HL-60/S4 treated with retinoic acid at 250 ng/mL for 4 days and 3 days (cell line): ENCODE data around the gene CORO7.
"Not testable (repeated sequence)": the region's sequence is repeated elsewhere in the genome, so short reads cannot be mapped to it uniquely, and the experiment has no call there.

Experiments
- in situ Hi-C: fragments of 300-500 bp; cut with MboI; formaldehyde crosslinking; loops from 2 replicates; pipeline ENCODE4 v1.7.0; 2022; ENCODE audit warnings: low sequenced_read_pairs

CORO7 gene

DNA sequence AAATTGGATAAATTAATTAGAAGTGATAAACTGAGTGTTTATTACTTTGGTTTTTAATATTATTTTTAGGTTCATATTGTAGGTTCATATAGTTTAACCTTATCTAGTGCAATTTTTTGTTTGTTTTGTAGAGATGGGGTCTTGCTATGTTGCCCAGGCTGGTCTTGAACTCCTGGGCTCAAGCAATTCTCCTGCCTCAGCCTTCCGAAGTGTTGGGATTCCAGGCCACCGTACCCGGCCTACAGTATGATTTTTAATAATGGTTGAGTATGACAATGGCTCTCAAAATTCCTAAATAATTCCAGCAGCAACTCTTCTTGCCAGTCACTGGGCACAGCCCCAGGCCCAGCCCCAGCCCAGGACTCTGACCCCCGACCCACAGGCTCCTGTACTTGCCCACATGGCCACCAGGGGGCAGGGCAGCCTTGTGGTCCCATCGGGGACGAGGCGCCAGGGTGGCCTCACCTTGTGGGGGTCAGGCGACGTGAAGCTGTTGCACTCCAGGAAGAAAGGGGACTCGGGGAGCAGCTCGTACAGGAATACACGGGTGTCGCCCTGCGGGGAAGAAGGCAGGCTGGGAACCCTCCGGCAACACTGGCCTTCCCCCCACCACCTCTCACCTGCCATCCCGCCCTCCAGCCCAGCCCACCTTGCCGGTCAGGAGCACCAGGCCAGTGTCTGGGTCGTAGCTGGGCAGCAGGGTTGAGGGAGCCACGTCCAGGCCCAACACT, 57.4 kb downstream of the CORO7 start:
- in situ Hi-C loops: no loop called here

DNA sequence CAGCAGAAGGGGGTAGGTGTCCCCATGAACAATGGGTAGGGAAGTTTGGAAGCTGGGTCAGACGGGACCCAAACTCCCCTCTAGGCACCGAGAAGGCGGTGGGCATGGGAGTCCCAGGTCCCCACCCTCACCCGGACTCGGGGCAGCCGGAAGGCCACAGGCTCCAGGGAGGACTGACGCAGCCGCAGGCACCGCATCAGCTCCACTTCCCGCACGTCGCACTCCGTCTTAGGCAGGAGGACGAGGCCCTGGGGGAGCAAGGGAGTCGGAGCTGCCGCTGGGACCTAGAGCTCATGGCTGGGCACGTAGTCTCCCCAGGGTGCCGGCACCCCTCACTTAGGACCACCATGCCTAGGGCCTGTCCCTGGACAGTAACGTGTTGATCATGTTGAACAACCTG, 58.2 kb downstream of the CORO7 start:
- in situ Hi-C loops: no loop called here

DNA sequence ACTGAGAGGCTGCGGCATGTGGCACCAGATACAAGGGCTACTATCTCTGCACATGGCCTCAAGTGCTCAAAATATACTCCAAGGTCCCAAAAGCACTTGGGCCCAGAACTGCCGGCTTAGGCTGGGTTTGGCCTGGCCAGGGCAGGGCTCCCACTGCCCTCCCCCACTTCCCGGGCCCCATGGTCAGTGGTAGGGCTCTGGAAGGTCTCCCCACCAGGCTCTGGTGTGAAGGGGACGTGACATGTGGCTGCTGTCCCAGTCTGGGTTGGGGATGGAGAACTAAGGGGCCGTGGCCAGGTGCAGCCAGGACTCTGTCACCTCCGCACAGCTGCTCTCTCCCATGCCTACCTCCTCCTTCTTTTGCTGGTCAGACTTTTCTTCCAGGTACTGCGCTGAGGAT, 59.6 kb downstream of the CORO7 start:
- in situ Hi-C loops: no loop called here

GRCh38 chr16:4354512-4355409, 61.6 kb downstream of the CORO7 start:
- in situ Hi-C loops: no loop called here

- in situ Hi-C loops: no loop called here
Measured at GRCh38 chr16:4353675-4354074, 62.7 kb downstream of the CORO7 start.

DNA sequence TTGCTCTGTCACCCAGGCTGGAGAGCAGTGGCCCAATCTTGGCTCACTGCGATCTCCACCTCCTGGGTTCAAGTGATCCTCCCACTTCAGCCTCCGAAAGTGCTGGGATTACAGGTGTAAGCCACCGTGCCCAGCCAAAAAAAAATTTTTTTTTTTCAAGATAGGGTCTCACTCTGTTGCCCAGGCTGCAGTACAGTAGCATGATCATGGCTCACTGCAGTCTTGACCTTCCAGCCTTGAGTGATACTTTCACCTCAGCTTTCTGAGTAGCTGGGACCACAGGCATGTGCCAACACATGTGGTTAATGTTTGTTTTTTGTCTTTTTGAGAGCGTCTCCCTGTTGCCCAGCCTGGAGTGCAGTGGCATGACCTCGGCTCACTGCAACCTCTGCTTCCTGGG, 63.6 kb downstream of the CORO7 start:
- in situ Hi-C loops: no loop called here

GRCh38 chr16:4351880-4352279, 64.5 kb downstream of the CORO7 start:
- in situ Hi-C loops: no loop called here

DNA sequence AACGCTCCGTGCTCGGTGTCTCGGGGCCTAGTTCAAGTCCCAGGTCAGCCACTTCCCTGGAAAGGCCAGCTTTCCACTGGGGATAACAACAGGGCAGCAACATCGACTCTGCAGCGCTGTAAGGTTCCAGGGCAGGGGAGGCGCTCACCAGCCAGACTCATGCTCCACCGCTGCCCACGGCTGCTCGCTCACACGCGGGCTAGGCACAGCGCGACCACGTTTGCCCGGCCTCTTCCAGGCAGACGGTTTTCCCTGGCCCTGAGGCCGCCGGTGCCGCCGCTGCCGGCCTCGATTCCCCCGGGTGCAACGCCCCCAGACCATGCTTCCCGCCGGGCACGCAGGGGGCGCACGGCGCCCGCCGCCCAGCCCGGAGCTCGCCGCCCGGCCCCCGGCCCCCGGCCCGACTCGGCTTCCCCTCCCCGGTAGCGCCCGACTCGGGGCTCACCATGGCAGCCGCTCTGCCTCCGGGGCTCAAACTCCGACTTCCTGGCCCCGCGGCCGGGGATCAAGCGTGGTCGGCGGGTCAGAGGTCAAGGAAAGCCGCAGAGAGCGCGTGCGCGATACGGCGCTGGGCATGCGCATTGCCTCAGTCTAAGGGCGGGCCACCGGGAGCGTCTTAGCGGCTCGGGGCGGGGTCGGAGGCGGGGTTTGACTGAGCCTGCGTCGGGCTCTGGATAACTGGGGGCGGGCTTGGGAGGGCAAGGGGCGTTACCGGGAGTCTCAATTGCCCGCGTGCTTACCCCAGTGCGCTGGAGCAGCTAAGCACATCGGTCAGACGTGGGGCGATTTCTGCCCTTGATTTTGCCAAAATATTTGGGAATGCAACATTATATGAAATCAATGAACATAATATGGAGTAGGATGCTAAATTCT, 65.4 kb downstream of the CORO7 start, which contains the start of gene PAM16:
Gene PAM16 (minus strand): TSS at position 535 of the 873 bp plus-strand sequence. CDS start 87 bp downstream, at position 448.
- in situ Hi-C loops: no loop called here

- in situ Hi-C loops: no loop called here
Measured at GRCh38 chr16:4350365-4350786, 66.0 kb downstream of the CORO7 start.

GRCh38 chr16:4349332-4349731, 67.1 kb downstream of the CORO7 start:
- in situ Hi-C loops: no loop called here

DNA sequence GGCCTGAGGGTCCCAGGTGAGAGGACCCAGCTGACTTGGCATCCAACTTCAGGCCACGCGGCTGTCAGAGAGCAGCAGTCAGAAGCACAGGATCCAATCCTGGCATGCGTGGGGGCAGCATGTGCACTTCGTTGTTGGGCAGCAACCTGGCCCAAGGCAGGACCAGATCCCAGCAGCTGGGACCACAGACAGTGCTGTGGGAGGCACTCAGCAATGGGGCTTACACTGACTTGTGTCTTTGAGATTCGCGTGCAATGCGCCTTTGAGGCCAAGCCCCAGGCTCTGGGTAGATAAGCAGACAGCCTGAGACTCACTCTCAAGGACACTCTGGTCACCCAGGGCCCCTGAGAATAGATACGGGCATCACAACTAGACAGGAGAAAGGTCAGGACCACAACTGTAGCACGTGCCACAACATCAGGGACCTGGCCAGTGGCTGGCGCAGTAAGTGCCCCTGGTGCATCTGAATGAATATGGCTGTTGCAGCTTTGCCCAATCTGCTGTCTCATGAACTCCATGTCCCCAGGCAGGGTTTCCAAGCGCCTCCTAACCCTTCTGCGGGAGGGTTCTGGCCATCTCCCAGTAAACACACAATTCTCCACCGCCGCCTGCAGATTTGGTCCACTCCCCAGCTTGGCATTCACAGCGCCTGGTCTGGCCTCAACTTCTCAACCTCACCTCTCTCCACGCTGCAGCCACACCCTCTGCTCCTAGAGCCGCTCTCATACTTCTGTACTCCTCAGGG, 68.5 kb downstream of the CORO7 start:
- in situ Hi-C loops: no loop called here

GRCh38 chr16:4347010-4347409, 69.4 kb downstream of the CORO7 start:
- in situ Hi-C loops: no loop called here

GRCh38 chr16:4345836-4346781, 70.3 kb downstream of the CORO7 start:
- in situ Hi-C loops: no loop called here

DNA sequence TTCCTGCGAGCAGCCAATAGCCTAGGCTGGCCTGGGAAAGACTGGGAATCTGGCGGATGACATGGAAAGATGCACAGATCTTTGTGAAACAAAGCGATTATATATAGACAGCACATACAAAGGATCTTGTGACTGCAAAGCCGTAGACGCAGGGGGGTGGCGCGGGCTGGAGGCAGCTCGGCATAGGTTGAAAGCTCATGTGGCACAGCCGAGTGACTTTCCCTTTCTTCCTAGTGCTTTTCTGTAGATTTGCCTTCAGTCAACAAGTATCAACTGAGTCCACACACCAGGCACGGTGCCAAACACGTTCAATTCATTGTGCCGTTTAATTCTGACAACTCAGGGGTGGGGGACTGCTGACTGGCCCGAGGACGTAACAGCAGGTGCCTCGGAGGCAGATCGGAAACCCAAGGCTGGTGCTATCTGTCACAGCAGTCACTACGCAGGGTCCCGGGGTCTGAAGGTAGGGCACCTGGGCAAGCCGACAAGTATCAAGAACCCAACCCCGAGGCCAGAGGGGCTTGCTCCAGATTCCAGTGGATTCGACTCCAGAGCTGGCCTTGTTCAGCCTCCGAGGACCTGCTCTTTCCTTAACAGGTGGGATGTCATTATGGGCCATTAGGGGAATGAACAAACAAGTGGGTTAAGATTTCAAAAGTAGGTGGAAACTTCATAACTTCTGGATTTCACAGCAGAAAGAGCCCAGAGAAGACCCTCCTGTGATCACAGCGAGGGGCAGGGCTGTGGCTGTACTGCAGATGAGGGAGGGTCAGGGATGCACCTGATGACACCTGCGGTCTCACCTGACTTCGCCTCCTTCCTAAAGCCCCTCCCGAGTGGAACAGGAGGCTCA, 71.2 kb downstream of the CORO7 start:
- in situ Hi-C loops: no loop called here

GRCh38 chr16:4344300-4344982, 72.0 kb downstream of the CORO7 start:
- in situ Hi-C loops: not testable (repeated sequence)

DNA sequence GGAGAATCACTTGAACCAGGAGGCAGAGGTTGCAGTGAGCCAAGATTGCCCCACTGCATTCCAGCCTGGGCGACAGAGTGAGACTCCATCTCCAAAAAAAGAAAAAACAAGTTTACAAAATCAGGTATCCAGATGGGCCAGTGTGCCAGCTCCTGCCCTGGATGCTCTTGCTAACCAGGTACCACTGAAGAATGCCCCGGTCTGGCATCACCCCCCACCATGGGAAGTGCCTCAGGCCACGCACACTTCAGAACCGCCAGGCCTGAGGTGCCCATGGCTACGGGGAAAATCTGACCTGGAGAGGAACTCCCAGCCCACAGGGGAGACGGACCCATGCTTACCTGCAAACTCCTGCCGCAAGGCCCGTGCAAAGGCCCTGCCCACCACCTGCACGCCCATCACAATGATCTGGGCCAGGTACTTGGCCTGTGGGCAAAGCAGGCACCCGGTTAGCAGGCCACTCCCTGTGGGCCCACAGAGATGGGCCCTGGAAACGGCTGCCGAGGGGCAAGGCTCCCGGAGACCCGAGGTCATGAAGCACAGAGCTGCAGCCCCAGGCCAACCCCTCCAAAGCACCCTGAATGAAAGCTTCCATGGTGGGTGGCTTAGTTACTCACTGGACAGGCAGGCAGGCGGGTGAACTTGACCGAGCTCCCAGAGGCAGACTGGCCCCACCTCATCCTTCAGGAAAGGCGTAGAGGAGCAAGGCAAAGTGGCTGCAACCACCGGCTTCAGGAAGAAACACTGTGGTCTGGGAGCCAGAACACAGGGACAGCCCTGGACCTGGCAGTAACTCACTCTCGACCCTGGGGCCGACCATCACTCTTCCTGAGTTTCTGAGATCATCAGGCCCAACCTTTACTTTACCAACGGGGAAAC, 73.3 kb downstream of the CORO7 start:
- in situ Hi-C loops: no loop called here

DNA sequence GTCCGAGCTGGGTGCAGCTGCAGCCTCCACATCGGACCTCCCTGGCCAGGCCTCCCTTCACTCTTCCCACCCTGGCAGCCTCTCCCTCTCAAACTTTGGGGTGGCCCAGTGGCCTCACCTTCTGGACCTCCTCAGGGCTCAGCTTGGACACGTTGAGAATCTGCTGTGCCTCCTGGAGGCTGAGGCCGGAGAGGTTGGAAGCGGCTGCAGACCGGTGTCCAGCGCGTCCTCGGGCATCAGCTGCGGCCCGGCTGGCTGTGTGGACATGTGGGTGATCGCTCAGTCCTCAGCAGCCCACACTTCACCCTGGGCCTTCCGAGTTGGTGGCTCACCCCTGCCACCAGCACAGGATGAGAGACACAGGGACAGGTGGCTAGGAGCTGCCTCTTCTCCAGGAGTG, 75.1 kb downstream of the CORO7 start:
- in situ Hi-C loops: no loop called here
